ENCODE measurements around the gene HNRNPC.

DNA sequence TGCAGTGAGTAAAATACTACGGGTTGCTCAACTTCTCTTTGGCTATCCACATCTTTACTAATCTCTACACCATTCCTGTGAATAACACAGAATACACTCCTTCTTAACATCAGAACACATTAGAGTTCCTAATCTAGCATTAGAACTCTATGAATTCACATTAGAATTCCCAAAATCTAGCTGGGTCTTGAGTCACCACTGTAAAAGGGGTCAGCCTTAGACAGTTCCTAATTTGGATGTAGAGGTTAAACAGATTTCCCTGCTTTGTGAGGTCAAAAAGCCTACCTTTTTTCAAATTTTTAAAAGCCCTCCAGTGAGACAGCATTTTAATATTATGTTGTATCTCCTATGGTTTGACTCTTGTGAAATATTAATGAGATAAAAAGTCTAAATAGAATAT, 7.4 kb downstream of the HNRNPC start:
- TF ChIP-seq, protein P1, sequence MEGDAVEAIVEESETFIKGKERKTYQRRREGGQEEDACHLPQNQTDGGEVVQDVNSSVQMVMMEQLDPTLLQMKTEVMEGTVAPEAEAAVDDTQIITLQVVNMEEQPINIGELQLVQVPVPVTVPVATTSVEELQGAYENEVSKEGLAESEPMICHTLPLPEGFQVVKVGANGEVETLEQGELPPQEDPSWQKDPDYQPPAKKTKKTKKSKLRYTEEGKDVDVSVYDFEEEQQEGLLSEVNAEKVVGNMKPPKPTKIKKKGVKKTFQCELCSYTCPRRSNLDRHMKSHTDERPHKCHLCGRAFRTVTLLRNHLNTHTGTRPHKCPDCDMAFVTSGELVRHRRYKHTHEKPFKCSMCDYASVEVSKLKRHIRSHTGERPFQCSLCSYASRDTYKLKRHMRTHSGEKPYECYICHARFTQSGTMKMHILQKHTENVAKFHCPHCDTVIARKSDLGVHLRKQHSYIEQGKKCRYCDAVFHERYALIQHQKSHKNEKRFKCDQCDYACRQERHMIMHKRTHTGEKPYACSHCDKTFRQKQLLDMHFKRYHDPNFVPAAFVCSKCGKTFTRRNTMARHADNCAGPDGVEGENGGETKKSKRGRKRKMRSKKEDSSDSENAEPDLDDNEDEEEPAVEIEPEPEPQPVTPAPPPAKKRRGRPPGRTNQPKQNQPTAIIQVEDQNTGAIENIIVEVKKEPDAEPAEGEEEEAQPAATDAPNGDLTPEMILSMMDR (IDR thresholded peaks at IDR 0.05), result no peak
- no peak for TF ChIP-seq POLR2AphosphoS5 (IDR thresholded peaks at IDR 0.05)

All from breast epithelium (tissue), 3 donors.